Measurements from ENCODE around the gene SLC13A3. TPM values are rescaled to one million over a fixed set of nuclear protein-coding genes. Genes with fewer than 3 reads are reported as not detected.

Gene SLC13A3
- total RNA-seq, 1 donor from 2014 or later, result 18.8 TPM

DNA sequence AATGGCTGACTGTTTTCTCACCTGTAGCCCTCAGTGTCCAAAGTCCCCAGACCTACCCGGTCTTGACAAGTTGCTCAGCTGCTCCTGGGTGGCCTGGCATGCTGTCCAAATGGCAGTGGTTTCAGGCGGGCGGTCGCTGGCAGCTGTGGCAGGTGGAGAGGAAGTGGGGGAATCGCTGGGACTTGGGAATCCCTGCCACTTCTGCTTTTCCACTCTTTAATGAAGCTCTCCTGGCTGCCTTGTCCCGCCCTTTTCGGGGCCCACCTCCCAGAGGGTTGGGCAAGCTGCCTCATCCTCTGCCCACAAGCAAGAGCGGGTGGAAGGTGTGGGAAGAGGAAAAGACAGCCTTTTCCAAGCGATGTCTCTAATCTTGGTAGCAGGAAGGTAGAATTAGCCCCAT is 100.8 kb downstream of the SLC13A3 start, which contains the start of gene OCSTAMP:
OCSTAMP (minus strand) TSS at position 194 of the 400 bp plus-strand sequence; CDS start at position 100, 94 bp downstream.
- H3K36me3 Mint-ChIP-seq, result no peaks in the 10 kb centered on the region
- DNase-seq (ENCODE audit: low spot score in 2 of 2, unreplicated experiment in 2 of 2), result no peak
- H3K27ac Mint-ChIP-seq, result no peak within 1 kb of the TSS
- no peaks in the 10 kb centered on the region for H3K27me3 Mint-ChIP-seq (ENCODE audit: low read depth)
- no peak for TF ChIP-seq CTCF (IDR thresholded peaks at IDR 0.05; ENCODE audit: unreplicated experiment)
- H3K9me3 Mint-ChIP-seq, result no peaks in the 10 kb centered on the region
- H3K4me3 Mint-ChIP-seq, result no peak within 1 kb of the TSS
- no peaks in the 10 kb centered on the region for H3K4me1 Mint-ChIP-seq

GRCh38 chr20:46549188-46549972 is 101.9 kb downstream of the SLC13A3 start:
- DNase-seq (ENCODE audit: low spot score in 2 of 2, unreplicated experiment in 2 of 2), result no peak
- no peaks in the 10 kb centered on the region for H3K36me3 Mint-ChIP-seq
- H3K9me3 Mint-ChIP-seq, result no peaks in the 10 kb centered on the region
- no peak for TF ChIP-seq CTCF (IDR thresholded peaks at IDR 0.05; ENCODE audit: unreplicated experiment)
- no peak overlapping the region for H3K27ac Mint-ChIP-seq
- no peaks in the 10 kb centered on the region for H3K4me1 Mint-ChIP-seq
- H3K27me3 Mint-ChIP-seq (ENCODE audit: low read depth), result no peaks in the 10 kb centered on the region
- no peak overlapping the region for H3K4me3 Mint-ChIP-seq

DNA sequence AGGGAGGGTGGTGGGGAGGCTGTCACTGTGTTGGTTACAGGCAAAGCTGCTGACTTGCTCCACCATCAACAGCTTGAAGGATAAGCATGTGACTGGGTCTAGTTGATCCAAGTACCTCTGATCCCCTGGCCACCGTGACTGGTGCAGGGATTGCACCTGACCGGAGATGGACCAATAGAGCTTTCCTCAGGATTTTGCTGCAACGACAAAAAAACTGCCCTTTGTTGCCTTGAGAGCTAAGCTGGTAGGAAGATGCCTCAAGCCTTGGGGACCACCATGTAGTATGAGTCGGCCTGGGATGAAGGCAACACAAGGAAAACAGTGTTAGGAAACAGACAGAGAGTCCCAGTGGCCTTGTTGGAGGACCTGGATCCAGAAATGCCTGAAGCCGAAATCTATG is 102.6 kb downstream of the SLC13A3 start:
- DNase-seq (ENCODE audit: low spot score in 2 of 2, unreplicated experiment in 2 of 2), result no peak
- Mint-ChIP-seq H3K4me1 (no peaks in the 10 kb centered on the region), H3K27ac (no peak overlapping the region), H3K36me3 (no peaks in the 10 kb centered on the region), H3K27me3 (ENCODE audit: low read depth) (no peaks in the 10 kb centered on the region), H3K9me3 (no peaks in the 10 kb centered on the region), H3K4me3 (no peak overlapping the region)
- TF ChIP-seq CTCF (IDR thresholded peaks at IDR 0.05; ENCODE audit: unreplicated experiment), result no peak

- Mint-ChIP-seq H3K9me3 (no peaks in the 10 kb centered on the region), H3K27me3 (ENCODE audit: low read depth) (peaks cover 3% of the 10 kb centered on the region), H3K27ac (no peak overlapping the region), H3K4me3 (no peak overlapping the region), H3K36me3 (no peaks in the 10 kb centered on the region), H3K4me1 (no peaks in the 10 kb centered on the region)
- TF ChIP-seq CTCF (IDR thresholded peaks at IDR 0.05; ENCODE audit: unreplicated experiment), result no peak
- DNase-seq (ENCODE audit: low spot score in 2 of 2, unreplicated experiment in 2 of 2), result no peak
Measured at GRCh38 chr20:46547995-46548394, 103.3 kb downstream of the SLC13A3 start.

GRCh38 chr20:46546936-46547335 is 104.3 kb downstream of the SLC13A3 start:
- H3K4me1 Mint-ChIP-seq, result no peaks in the 10 kb centered on the region
- H3K36me3 Mint-ChIP-seq, result no peaks in the 10 kb centered on the region
- TF ChIP-seq CTCF (IDR thresholded peaks at IDR 0.05; ENCODE audit: unreplicated experiment), result no peak
- DNase-seq (ENCODE audit: low spot score in 2 of 2, unreplicated experiment in 2 of 2), result no peak
- no peak overlapping the region for H3K4me3 Mint-ChIP-seq
- no peaks in the 10 kb centered on the region for H3K9me3 Mint-ChIP-seq
- no peak overlapping the region for H3K27ac Mint-ChIP-seq
- peaks cover 10% of the 10 kb centered on the region for H3K27me3 Mint-ChIP-seq (ENCODE audit: low read depth)
